HEK293 (cell line): ENCODE results near the gene GNG7.

Source experiments
- EGR2 ChIP-seq: fragments of 450-650 bp; formaldehyde crosslinking; IDR thresholded peaks from 2 replicates; pipeline ENCODE4 v1.5.1; 2016; ENCODE audit warnings: low read depth, missing biosample characterization, missing genetic modification characterization
- HOXD13 ChIP-seq: sonication (generic); formaldehyde crosslinking; IDR thresholded peaks from 2 replicates; pipeline ENCODE4 v1.8.0; 2022; ENCODE audit warnings: missing genetic modification reagents, borderline replicate concordance
- KLF7 ChIP-seq: fragments of 450-650 bp; formaldehyde crosslinking; IDR thresholded peaks from 2 replicates; pipeline ENCODE4 v1.5.1; 2016; ENCODE audit warnings: missing biosample characterization, missing genetic modification characterization, borderline replicate concordance
- TRIM28 ChIP-seq: IDR thresholded peaks from 2 replicates; pipeline ENCODE4 v1.6.1; 2011; ENCODE audit warnings: low read length, control low read depth, borderline replicate concordance
- ZBTB7A ChIP-seq: fragments of 450-650 bp; formaldehyde crosslinking; IDR thresholded peaks from 2 replicates; pipeline ENCODE4 v1.5.1; 2016; ENCODE audit warnings: low read depth, missing biosample characterization, missing genetic modification characterization
- ZEB2 ChIP-seq: fragments of 450-650 bp; formaldehyde crosslinking; IDR thresholded peaks from 2 replicates; pipeline ENCODE4 v1.5.1; 2016; ENCODE audit warnings: missing biosample characterization, missing genetic modification characterization
- ZNF221 ChIP-seq: fragments of 450-650 bp; formaldehyde crosslinking; IDR thresholded peaks from 2 replicates; pipeline ENCODE4 v1.5.1; 2017; ENCODE audit warnings: missing biosample characterization, missing genetic modification characterization, borderline replicate concordance
- ZNF311 ChIP-seq: fragments of 450-650 bp; formaldehyde crosslinking; IDR thresholded peaks from 2 replicates; pipeline ENCODE4 v1.5.1; 2017; ENCODE audit warnings: missing biosample characterization, missing genetic modification characterization, borderline replicate concordance
- ZNF335 ChIP-seq: fragments of 450-650 bp; formaldehyde crosslinking; conservative IDR thresholded peaks from 2 replicates; pipeline ENCODE4 v1.5.1; 2016; ENCODE audit warnings: missing biosample characterization, missing genetic modification characterization
- ZNF391 ChIP-seq: fragments of 450-650 bp; formaldehyde crosslinking; IDR thresholded peaks from 2 replicates; pipeline ENCODE4 v1.5.1; 2016; ENCODE audit warnings: low read depth, missing biosample characterization, missing genetic modification characterization, borderline replicate concordance
- ZNF394 ChIP-seq: fragments of 450-650 bp; formaldehyde crosslinking; IDR thresholded peaks from 2 replicates; pipeline ENCODE4 v1.5.1; 2016; ENCODE audit warnings: missing biosample characterization, missing genetic modification characterization, mild to moderate bottlenecking, moderate library complexity, borderline replicate concordance
- ZNF449 ChIP-seq: fragments of 450-650 bp; formaldehyde crosslinking; IDR thresholded peaks from 2 replicates; pipeline ENCODE4 v1.5.1; 2017; ENCODE audit warnings: missing biosample characterization, mild to moderate bottlenecking, missing genetic modification characterization, moderate library complexity
- ZNF561 ChIP-seq: fragments of 450-650 bp; IDR thresholded peaks from 2 replicates; pipeline ENCODE4 v1.5.1; 2018; ENCODE audit warnings: missing biosample characterization, missing genetic modification characterization, borderline replicate concordance
- ZNF692 ChIP-seq: fragments of 450-650 bp; formaldehyde crosslinking; IDR thresholded peaks from 2 replicates; pipeline ENCODE4 v1.5.1; 2016; ENCODE audit warnings: missing biosample characterization, missing genetic modification characterization
- ZNF768 ChIP-seq: fragments of 450-650 bp; formaldehyde crosslinking; IDR thresholded peaks from 2 replicates; pipeline ENCODE4 v1.5.1; 2018; ENCODE audit warnings: missing biosample characterization, mild to moderate bottlenecking, missing genetic modification characterization
- ZNF843 ChIP-seq: fragments of 450-650 bp; formaldehyde crosslinking; IDR thresholded peaks from 2 replicates; pipeline ENCODE4 v1.5.1; 2016; ENCODE audit warnings: missing biosample characterization, missing genetic modification characterization
- ZXDB ChIP-seq: fragments of 450-650 bp; formaldehyde crosslinking; IDR thresholded peaks from 2 replicates; pipeline ENCODE4 v1.5.1; 2016; ENCODE audit warnings: missing biosample characterization, missing genetic modification characterization
- TF ChIP-seq, protein P1 (sequence below): fragments of 450-650 bp; formaldehyde crosslinking; IDR thresholded peaks from 2 replicates; pipeline ENCODE4 v1.5.1; 2016; ENCODE audit warnings: missing biosample characterization, missing genetic modification characterization
- TF ChIP-seq, protein P2 (sequence below): fragments of 450-650 bp; formaldehyde crosslinking; IDR thresholded peaks from 2 replicates; pipeline ENCODE4 v1.5.1; 2016; ENCODE audit warnings: missing biosample characterization, missing genetic modification characterization
- TF ChIP-seq, protein P3 (sequence below): fragments of 450-650 bp; formaldehyde crosslinking; IDR thresholded peaks from 2 replicates; pipeline ENCODE4 v1.5.1; 2016; ENCODE audit warnings: missing biosample characterization, missing genetic modification characterization

The GNG7 gene

DNA sequence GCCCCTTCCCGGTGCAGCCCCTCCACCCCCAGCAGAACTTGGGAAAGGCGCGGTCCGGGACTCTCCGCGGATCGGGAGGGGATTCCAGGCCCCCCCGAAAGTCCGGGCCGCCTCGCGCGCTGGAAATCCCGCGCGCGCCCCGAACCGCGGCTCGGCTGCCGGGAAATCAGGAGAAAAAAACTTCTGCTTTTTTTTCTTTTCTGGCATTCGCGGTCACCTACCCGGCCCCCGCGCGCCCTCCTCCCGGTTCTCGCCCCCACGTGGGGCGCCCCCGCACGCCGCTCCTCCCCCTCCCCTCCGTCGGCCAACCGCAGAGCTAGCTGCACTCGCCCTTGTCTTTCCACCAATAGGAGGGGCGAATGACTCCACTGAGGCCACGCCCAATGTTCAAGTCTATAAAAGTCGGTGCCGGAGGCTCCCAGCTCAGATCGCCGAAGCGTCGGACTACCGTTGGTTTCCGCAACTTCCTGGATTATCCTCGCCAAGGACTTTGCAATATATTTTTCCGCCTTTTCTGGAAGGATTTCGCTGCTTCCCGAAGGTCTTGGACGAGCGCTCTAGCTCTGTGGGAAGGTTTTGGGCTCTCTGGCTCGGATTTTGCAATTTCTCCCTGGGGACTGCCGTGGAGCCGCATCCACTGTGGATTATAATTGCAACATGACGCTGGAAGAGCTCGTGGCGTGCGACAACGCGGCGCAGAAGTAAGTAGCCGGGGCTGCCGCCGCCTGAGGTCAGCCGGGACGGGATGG lies 226.6 kb downstream of the GNG7 start, which contains the start of gene GADD45B (continued):
- TF ChIP-seq ZNF692 (tag by site-specific recombination) (no peak), ZNF311 (tag by site-specific recombination) (no peak), ZNF843 (tag by site-specific recombination) (peak; percentile 12; the same call in 1 of the 2 replicates), ZNF391 (tag by site-specific recombination) (peak; percentile 80; the same call in 1 of the 2 replicates), KLF7 (tag by site-specific recombination) (no peak), ZNF561 (tag by site-specific recombination) (0 out of 2 replicates have a peak, but pooled peaks have one; percentile 8), ZXDB (tag by site-specific recombination) (0 out of 2 replicates have a peak, but pooled peaks have one; percentile 16), ZEB2 (tag by site-specific recombination) (peak; percentile 89), ZNF394 (peak; percentile 69; the same call in 1 of the 2 replicates), HOXD13 (no peak), ZNF335 (peak; percentile 18), EGR2 (tag by site-specific recombination) (peak; percentile 86; the same call in 1 of the 2 replicates), TRIM28 (no peak), ZBTB7A (tag by site-specific recombination) (no peak), ZNF768 (tag by site-specific recombination) (no peak), ZNF449 (tag by site-specific recombination) (no peak), ZNF221 (tag by site-specific recombination) (no peak)
- TF ChIP-seq, protein P1, sequence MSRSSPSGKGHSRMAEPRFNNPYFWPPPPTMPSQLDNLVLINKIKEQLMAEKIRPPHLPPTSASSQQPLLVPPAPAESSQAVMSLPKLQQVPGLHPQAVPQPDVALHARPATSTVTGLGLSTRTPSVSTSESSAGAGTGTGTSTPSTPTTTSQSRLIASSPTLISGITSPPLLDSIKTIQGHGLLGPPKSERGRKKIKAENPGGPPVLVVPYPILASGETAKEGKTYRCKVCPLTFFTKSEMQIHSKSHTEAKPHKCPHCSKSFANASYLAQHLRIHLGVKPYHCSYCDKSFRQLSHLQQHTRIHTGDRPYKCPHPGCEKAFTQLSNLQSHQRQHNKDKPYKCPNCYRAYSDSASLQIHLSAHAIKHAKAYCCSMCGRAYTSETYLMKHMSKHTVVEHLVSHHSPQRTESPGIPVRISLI (tag by site-specific recombination) = peak; percentile 96
- TF ChIP-seq, protein P2, sequence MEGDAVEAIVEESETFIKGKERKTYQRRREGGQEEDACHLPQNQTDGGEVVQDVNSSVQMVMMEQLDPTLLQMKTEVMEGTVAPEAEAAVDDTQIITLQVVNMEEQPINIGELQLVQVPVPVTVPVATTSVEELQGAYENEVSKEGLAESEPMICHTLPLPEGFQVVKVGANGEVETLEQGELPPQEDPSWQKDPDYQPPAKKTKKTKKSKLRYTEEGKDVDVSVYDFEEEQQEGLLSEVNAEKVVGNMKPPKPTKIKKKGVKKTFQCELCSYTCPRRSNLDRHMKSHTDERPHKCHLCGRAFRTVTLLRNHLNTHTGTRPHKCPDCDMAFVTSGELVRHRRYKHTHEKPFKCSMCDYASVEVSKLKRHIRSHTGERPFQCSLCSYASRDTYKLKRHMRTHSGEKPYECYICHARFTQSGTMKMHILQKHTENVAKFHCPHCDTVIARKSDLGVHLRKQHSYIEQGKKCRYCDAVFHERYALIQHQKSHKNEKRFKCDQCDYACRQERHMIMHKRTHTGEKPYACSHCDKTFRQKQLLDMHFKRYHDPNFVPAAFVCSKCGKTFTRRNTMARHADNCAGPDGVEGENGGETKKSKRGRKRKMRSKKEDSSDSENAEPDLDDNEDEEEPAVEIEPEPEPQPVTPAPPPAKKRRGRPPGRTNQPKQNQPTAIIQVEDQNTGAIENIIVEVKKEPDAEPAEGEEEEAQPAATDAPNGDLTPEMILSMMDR (tag by site-specific recombination) = no peak
- TF ChIP-seq, protein P3, sequence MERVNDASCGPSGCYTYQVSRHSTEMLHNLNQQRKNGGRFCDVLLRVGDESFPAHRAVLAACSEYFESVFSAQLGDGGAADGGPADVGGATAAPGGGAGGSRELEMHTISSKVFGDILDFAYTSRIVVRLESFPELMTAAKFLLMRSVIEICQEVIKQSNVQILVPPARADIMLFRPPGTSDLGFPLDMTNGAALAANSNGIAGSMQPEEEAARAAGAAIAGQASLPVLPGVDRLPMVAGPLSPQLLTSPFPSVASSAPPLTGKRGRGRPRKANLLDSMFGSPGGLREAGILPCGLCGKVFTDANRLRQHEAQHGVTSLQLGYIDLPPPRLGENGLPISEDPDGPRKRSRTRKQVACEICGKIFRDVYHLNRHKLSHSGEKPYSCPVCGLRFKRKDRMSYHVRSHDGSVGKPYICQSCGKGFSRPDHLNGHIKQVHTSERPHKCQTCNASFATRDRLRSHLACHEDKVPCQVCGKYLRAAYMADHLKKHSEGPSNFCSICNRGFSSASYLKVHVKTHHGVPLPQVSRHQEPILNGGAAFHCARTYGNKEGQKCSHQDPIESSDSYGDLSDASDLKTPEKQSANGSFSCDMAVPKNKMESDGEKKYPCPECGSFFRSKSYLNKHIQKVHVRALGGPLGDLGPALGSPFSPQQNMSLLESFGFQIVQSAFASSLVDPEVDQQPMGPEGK (tag by site-specific recombination) = peak; percentile 100
